Measurements from ENCODE around the gene RNASE11.

The RNASE11 gene

GRCh38 chr14:20550926-20551325 lies 36.9 kb downstream of the RNASE11 start:
- no peak overlapping the region for H3K4me3 ChIP-seq (ENCODE audit: insufficient read depth, low read length, poor library complexity, severe bottlenecking)
- H3K79me2 ChIP-seq (ENCODE audit: insufficient read depth, low read length) = no peaks in the 10 kb centered on the region
- H3K36me3 ChIP-seq (ENCODE audit: low read length) = no peaks in the 10 kb centered on the region
- 0 out of 2 replicates have a peak, but pooled peaks cover 2% of the 10 kb centered on the region for H3K27me3 ChIP-seq (ENCODE audit: low read length)
- no peak overlapping the region for H3K9ac ChIP-seq (ENCODE audit: low read length)
- no peaks in the 10 kb centered on the region for H3F3A ChIP-seq (ENCODE audit: insufficient read depth)
- no peaks in the 10 kb centered on the region for H3K9me3 ChIP-seq (ENCODE audit: insufficient read depth, low read length)
- H2AFZ ChIP-seq (ENCODE audit: low read depth, low read length, severe bottlenecking) = no peak overlapping the region
- TF ChIP-seq CTCF (IDR thresholded peaks at IDR 0.05; ENCODE audit: insufficient read depth, low read length, poor library complexity, severe bottlenecking) = no peak
- no peak for TF ChIP-seq EZH2phosphoT487 (conservative IDR thresholded peaks at IDR 0.05; ENCODE audit: low read length)
- H3K4me2 ChIP-seq (ENCODE audit: low read depth, low read length, poor library complexity, severe bottlenecking) = no peak overlapping the region
- H3K27ac ChIP-seq (ENCODE audit: low read depth, low read length) = no peak overlapping the region
- H3K9me2 ChIP-seq (replicated peaks; ENCODE audit: insufficient read depth, low read length) = no peaks in the 10 kb centered on the region
- H4K20me1 ChIP-seq (ENCODE audit: low read depth, low read length) = no peaks in the 10 kb centered on the region

GRCh38 chr14:20548414-20549158 lies 39.2 kb downstream of the RNASE11 start:
- H3K9ac ChIP-seq (ENCODE audit: low read length) = no peak overlapping the region
- H3F3A ChIP-seq (ENCODE audit: insufficient read depth) = no peaks in the 10 kb centered on the region
- TF ChIP-seq CTCF (IDR thresholded peaks at IDR 0.05; ENCODE audit: insufficient read depth, low read length, poor library complexity, severe bottlenecking) (no peak), EZH2phosphoT487 (conservative IDR thresholded peaks at IDR 0.05; ENCODE audit: low read length) (no peak)
- no peaks in the 10 kb centered on the region for H3K9me3 ChIP-seq (ENCODE audit: insufficient read depth, low read length)
- H3K9me2 ChIP-seq (replicated peaks; ENCODE audit: insufficient read depth, low read length) = no peaks in the 10 kb centered on the region
- no peaks in the 10 kb centered on the region for H4K20me1 ChIP-seq (ENCODE audit: low read depth, low read length)
- H2AFZ ChIP-seq (ENCODE audit: low read depth, low read length, severe bottlenecking) = no peak overlapping the region
- no peaks in the 10 kb centered on the region for H3K36me3 ChIP-seq (ENCODE audit: low read length)
- no peaks in the 10 kb centered on the region for H3K79me2 ChIP-seq (ENCODE audit: insufficient read depth, low read length)
- H3K4me3 ChIP-seq (ENCODE audit: insufficient read depth, low read length, poor library complexity, severe bottlenecking) = no peak overlapping the region
- H3K27me3 ChIP-seq (ENCODE audit: low read length) = 0 out of 2 replicates have a peak, but pooled peaks cover 4% of the 10 kb centered on the region
- no peak overlapping the region for H3K4me2 ChIP-seq (ENCODE audit: low read depth, low read length, poor library complexity, severe bottlenecking)
- no peak overlapping the region for H3K27ac ChIP-seq (ENCODE audit: low read depth, low read length)

- no peak overlapping the region for H2AFZ ChIP-seq (ENCODE audit: low read depth, low read length, severe bottlenecking)
- H3F3A ChIP-seq (ENCODE audit: insufficient read depth) = no peaks in the 10 kb centered on the region
- no peaks in the 10 kb centered on the region for H3K9me2 ChIP-seq (replicated peaks; ENCODE audit: insufficient read depth, low read length)
- H3K79me2 ChIP-seq (ENCODE audit: insufficient read depth, low read length) = no peaks in the 10 kb centered on the region
- no peak overlapping the region for H3K27ac ChIP-seq (ENCODE audit: low read depth, low read length)
- TF ChIP-seq EZH2phosphoT487 (conservative IDR thresholded peaks at IDR 0.05; ENCODE audit: low read length) = no peak
- TF ChIP-seq CTCF (IDR thresholded peaks at IDR 0.05; ENCODE audit: insufficient read depth, low read length, poor library complexity, severe bottlenecking) = no peak
- H3K27me3 ChIP-seq (ENCODE audit: low read length) = 0 out of 2 replicates have a peak, but pooled peaks cover 4% of the 10 kb centered on the region
- H3K9ac ChIP-seq (ENCODE audit: low read length) = no peak overlapping the region
- no peaks in the 10 kb centered on the region for H4K20me1 ChIP-seq (ENCODE audit: low read depth, low read length)
- no peak overlapping the region for H3K4me3 ChIP-seq (ENCODE audit: insufficient read depth, low read length, poor library complexity, severe bottlenecking)
- no peak overlapping the region for H3K4me2 ChIP-seq (ENCODE audit: low read depth, low read length, poor library complexity, severe bottlenecking)
- H3K9me3 ChIP-seq (ENCODE audit: insufficient read depth, low read length) = no peaks in the 10 kb centered on the region
- H3K36me3 ChIP-seq (ENCODE audit: low read length) = no peaks in the 10 kb centered on the region
Observed at GRCh38 chr14:20546877-20547276, 40.9 kb downstream of the RNASE11 start.
